Spleen (tissue), 7 donors: Measurements from ENCODE around the gene MYO3B.

ENCODE experiments used
- CTCF ChIP-seq, 11 experiments: fragments of 200-600 bp in 7 of 11; fragments of 450-650 bp in 4 of 11; sonication (generic) in 4 of 11; IDR thresholded peaks in 8 of 11; conservative IDR thresholded peaks in 3 of 11; 1 replicate in 7 of 11; 2 replicates in 4 of 11; pipeline versions ENCODE4 v1.4.0 to v1.8.0; 2016 to 2021; ENCODE audit warnings: antibody characterized with exemption in 11 of 11, inconsistent platforms in 4 of 11, mild to moderate bottlenecking in 1 of 11
- POLR2AphosphoS5 ChIP-seq, 3 donors: sonication (generic); formaldehyde crosslinking; IDR thresholded peaks; one replicate each; pipeline ENCODE4 v1.5.1; 2017; ENCODE audit warnings: antibody characterized with exemption in 3 of 3
- donor health status: DM: no; HTN: no; CAD: no; lungs with moderate emphysema.
- donor health status: DM: no; HTN: no; CAD: no.
- donor health status: DM: no; HTN: no; CAD: no.

- TF ChIP-seq POLR2AphosphoS5 (IDR thresholded peaks at IDR 0.05) (no peak), CTCF (IDR thresholded peaks at IDR 0.05 in 8 of 11, conservative IDR thresholded peaks at IDR 0.05 in 3 of 11) (no peak)
Observed at GRCh38 chr2:170145191-170145590, 32.8 kb upstream of the MYO3B start.
